H9 (cell line): ENCODE data around the gene BANP. TPM values are rescaled to one million over a fixed set of nuclear protein-coding genes. Genes with fewer than 3 reads are reported as not detected.

Source experiments
- DNase-seq: peaks from one replicate; pipeline ENCODE4 v3.0.0-alpha.2; 2017
- H2AFZ ChIP-seq: one replicate; pipeline ENCODE4 v1.6.1; 2013; ENCODE audit warnings: mild to moderate bottlenecking, low read length, control low read depth, moderate library complexity
- H2AK5ac ChIP-seq: 2 replicates; pipeline ENCODE4 v1.6.1; 2013; ENCODE audit warnings: low read length, control low read depth, mixed read lengths; ENCODE audit not compliant: insufficient read length
- H2BK120ac ChIP-seq: one replicate; pipeline ENCODE4 v1.6.1; 2013; ENCODE audit warnings: low read depth, mild to moderate bottlenecking, low read length, control low read depth, inconsistent platforms; ENCODE audit not compliant: poor library complexity, severe bottlenecking
- H2BK12ac ChIP-seq: 2 replicates; pipeline ENCODE4 v1.6.1; 2013; ENCODE audit warnings: low read length, control low read depth, mixed read lengths, low read depth; ENCODE audit not compliant: insufficient read length
- H2BK15ac ChIP-seq: 2 replicates; pipeline ENCODE4 v1.6.1; 2013; ENCODE audit warnings: low read depth, low read length, control low read depth
- H2BK20ac ChIP-seq: one replicate; pipeline ENCODE4 v1.6.1; 2013; ENCODE audit warnings: low read depth, mild to moderate bottlenecking, low read length, control low read depth, inconsistent platforms; ENCODE audit not compliant: poor library complexity, severe bottlenecking
- H2BK5ac ChIP-seq: 2 replicates; pipeline ENCODE4 v1.6.1; 2013; ENCODE audit warnings: low read length, control low read depth, mixed read lengths; ENCODE audit not compliant: insufficient read length
- H3K14ac ChIP-seq: 2 replicates; pipeline ENCODE4 v1.6.1; 2013; ENCODE audit warnings: low read length, control low read depth; ENCODE audit not compliant: insufficient read depth
- H3K18ac ChIP-seq: 2 replicates; pipeline ENCODE4 v1.6.1; 2013; ENCODE audit warnings: low read depth, mild to moderate bottlenecking, mixed read lengths, low read length, control low read depth; ENCODE audit not compliant: insufficient read length
- H3K23ac ChIP-seq: 2 replicates; pipeline ENCODE4 v1.6.1; 2013; ENCODE audit warnings: low read length, control low read depth, mixed read lengths, low read depth; ENCODE audit not compliant: insufficient read length
- H3K23me2 ChIP-seq: 2 replicates; pipeline ENCODE4 v1.6.1; 2013; ENCODE audit warnings: low read depth, mild to moderate bottlenecking, mixed read lengths, low read length, control low read depth; ENCODE audit not compliant: insufficient read length, poor library complexity, severe bottlenecking
- H3K27ac ChIP-seq: 2 replicates; pipeline ENCODE4 v1.5.1; 2013; ENCODE audit warnings: low read length, control low read depth, mixed read lengths, low read depth; ENCODE audit not compliant: insufficient read length
- H3K27me3 ChIP-seq: 2 replicates; pipeline ENCODE4 v1.6.1; 2013; ENCODE audit warnings: low read length, control low read depth, inconsistent platforms; ENCODE audit not compliant: insufficient read depth
- H3K4ac ChIP-seq: 2 replicates; pipeline ENCODE4 v1.6.1; 2013; ENCODE audit warnings: low read depth, mild to moderate bottlenecking, control low read depth, inconsistent platforms, low read length, moderate library complexity
- H3K4me1 ChIP-seq: 2 replicates; pipeline ENCODE4 v1.6.1; 2013; ENCODE audit warnings: low read length, control low read depth, inconsistent platforms; ENCODE audit not compliant: insufficient read depth
- H3K4me2 ChIP-seq: 2 replicates; pipeline ENCODE4 v1.6.1; 2013; ENCODE audit warnings: low read length, control low read depth, mixed read lengths; ENCODE audit not compliant: insufficient read length, insufficient read depth
- H3K56ac ChIP-seq: 2 replicates; pipeline ENCODE4 v1.6.1; 2013; ENCODE audit warnings: low read depth, mild to moderate bottlenecking, mixed read lengths, low read length, control low read depth; ENCODE audit not compliant: insufficient read length
- H3K79me1 ChIP-seq: 2 replicates; pipeline ENCODE4 v1.6.1; 2013; ENCODE audit warnings: low read depth, mild to moderate bottlenecking, moderate library complexity, low read length, control low read depth, inconsistent platforms; ENCODE audit not compliant: insufficient read depth, poor library complexity, severe bottlenecking
- H3K79me2 ChIP-seq: 2 replicates; pipeline ENCODE4 v1.6.1; 2013; ENCODE audit warnings: low read length, control low read depth, inconsistent platforms; ENCODE audit not compliant: insufficient read depth
- H3K9ac ChIP-seq: 2 replicates; pipeline ENCODE4 v1.6.1; 2013; ENCODE audit warnings: low read length, control low read depth, mixed read lengths; ENCODE audit not compliant: insufficient read length; ENCODE audit errors: extremely low read depth
- H3K9me3 ChIP-seq: one replicate; pipeline ENCODE4 v1.6.1; 2013; ENCODE audit warnings: low read depth, low read length, inconsistent platforms; ENCODE audit not compliant: control insufficient read depth
- H3T11ph ChIP-seq: one replicate; pipeline ENCODE4 v1.6.1; 2013; ENCODE audit warnings: mild to moderate bottlenecking, low read length, control low read depth, inconsistent platforms
- H4K20me1 ChIP-seq: one replicate; pipeline ENCODE4 v1.6.1; 2013; ENCODE audit not compliant: control insufficient read depth, insufficient read length, insufficient read depth
- H4K5ac ChIP-seq: 2 replicates; pipeline ENCODE4 v1.6.1; 2013; ENCODE audit warnings: low read depth, mild to moderate bottlenecking, mixed read lengths, low read length, control low read depth; ENCODE audit not compliant: insufficient read length
- H4K8ac ChIP-seq: replicated peaks from 2 replicates; pipeline ENCODE4 v1.6.1; 2013; ENCODE audit warnings: low read length, control low read depth, mixed read lengths, low read depth; ENCODE audit not compliant: insufficient read length
- H4K91ac ChIP-seq: 2 replicates; pipeline ENCODE4 v1.6.1; 2013; ENCODE audit warnings: low read depth, mild to moderate bottlenecking, moderate library complexity, mixed read lengths, low read length, control low read depth; ENCODE audit not compliant: insufficient read length
- H3K27ac Mint-ChIP-seq, 3 experiments: 2 replicates in 2 of 3; 3 replicates in 1 of 3; pipeline ENCODE4 v1.8.0; 2020 to 2021; ENCODE audit warnings: mixed read lengths in 3 of 3, mild to moderate bottlenecking in 1 of 3, moderate library complexity in 1 of 3
- H3K27me3 Mint-ChIP-seq: 2 replicates; pipeline ENCODE4 v1.8.0; 2021; ENCODE audit warnings: low read depth, mild to moderate bottlenecking, moderate library complexity, mixed read lengths
- H3K36me3 Mint-ChIP-seq, 3 experiments: 2 replicates in 2 of 3; 3 replicates in 1 of 3; pipeline ENCODE4 v1.8.0; 2020 to 2021; ENCODE audit warnings: low read depth in 3 of 3, mixed read lengths in 3 of 3; ENCODE audit not compliant: insufficient read depth in 1 of 3
- H3K4me1 Mint-ChIP-seq, 2 experiments: 2 replicates each; pipeline ENCODE4 v1.8.0; 2020; ENCODE audit warnings: mixed read lengths in 2 of 2
- H3K4me3 Mint-ChIP-seq, 2 experiments: 2 replicates in 1 of 2; 3 replicates in 1 of 2; pipeline ENCODE4 v1.8.0; 2020 to 2021; ENCODE audit warnings: mild to moderate bottlenecking in 2 of 2, mixed read lengths in 2 of 2, moderate library complexity in 1 of 2
- H3K9me3 Mint-ChIP-seq, 2 experiments: 2 replicates in 1 of 2; 3 replicates in 1 of 2; pipeline ENCODE4 v1.8.0; 2020; ENCODE audit warnings: mild to moderate bottlenecking in 2 of 2, mixed read lengths in 2 of 2, moderate library complexity in 1 of 2
- WGBS: extraction: QIAGEN DNeasy Blood & Tissue Kit; methylation state at CpG from one replicate; pipeline ENCODE4 v1.1.7; 2013; ENCODE audit warnings: missing lambda C conversion rate, low lambda C conversion rate, mixed read lengths; ENCODE audit not compliant: insufficient read length; ENCODE audit errors: extremely low coverage; 5-methylcytosine and 5-hydroxymethylcytosine counted together
- total RNA-seq: library from RNA; stranded (reverse); gene quantifications from 2 replicates; pipeline ENCODE4 v1.2.1, GENCODE V29; 2021
- TF ChIP-seq, protein P1 (sequence below): fragments of 200-600 bp; sonication (generic); conservative IDR thresholded peaks from 3 replicates; pipeline ENCODE4 v1.8.0; 2021; ENCODE audit warnings: antibody characterized with exemption, mild to moderate bottlenecking

The BANP gene
- total RNA-seq, 1 experiment from 2014 or later = 24.9 TPM

DNA sequence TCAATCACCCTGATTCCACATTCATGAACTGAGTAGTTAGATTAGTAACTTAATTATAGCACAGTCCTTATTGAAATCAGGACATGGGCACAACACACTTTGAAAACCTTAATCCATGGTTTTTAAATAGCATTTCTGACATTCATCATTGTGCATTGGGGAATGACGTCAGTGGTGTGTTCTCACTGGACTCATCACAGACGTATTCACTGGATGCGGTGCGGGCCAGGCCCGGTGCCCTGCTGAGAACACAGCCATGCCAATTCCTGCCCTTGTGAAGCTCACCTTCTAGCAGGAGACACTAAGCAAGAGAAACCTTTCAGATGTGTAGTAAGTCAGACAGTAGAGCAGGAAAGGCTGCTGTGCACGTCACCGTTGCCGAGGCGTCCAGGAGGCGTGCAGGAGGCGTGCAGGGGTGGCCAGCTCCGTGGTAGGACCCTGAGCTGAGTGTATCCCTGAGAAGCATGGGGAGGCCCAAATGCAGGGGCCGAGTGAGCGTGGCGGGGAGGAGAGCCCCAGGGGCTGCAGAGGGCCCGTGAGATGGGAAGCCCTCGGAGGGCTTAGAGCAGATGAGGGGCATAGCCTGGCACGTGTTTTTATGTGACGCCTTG, 12.9 kb downstream of the BANP start:
- H3K4ac ChIP-seq = no peak overlapping the region
- H3K27ac Mint-ChIP-seq = peak overlapping the region in 2 of 3 experiments; percentile 87 to 90; a peak in 4 of 7 replicates

More for the DNA sequence above, 12.9 kb downstream of the BANP start:
- no peak overlapping the region for H3K4me3 Mint-ChIP-seq
- Histone ChIP-seq H2BK20ac (no peak overlapping the region), H3K56ac (no peak overlapping the region), H3K79me1 (peaks cover 10% of the 10 kb centered on the region), H4K5ac (no peak overlapping the region), H2BK15ac (no peak overlapping the region), H3K23ac (no peak overlapping the region), H2BK120ac (no peak overlapping the region), H4K8ac (no peak overlapping the region), H3K23me2 (no peaks in the 10 kb centered on the region), H3K14ac (no peak overlapping the region), H3K9me3 (no peaks in the 10 kb centered on the region), H3K27ac (no peak overlapping the region), H2AFZ (no peak overlapping the region), H3K79me2 (peaks cover 18% of the 10 kb centered on the region; the same call in 1 of the 2 replicates), H4K91ac (no peak overlapping the region), H4K20me1 (no peaks in the 10 kb centered on the region), H2BK12ac (no peak overlapping the region), H3K18ac (no peak overlapping the region), H3K27me3 (no peaks in the 10 kb centered on the region; the same call in 1 of the 2 replicates), H3K4me2 (no peak overlapping the region), H3K4me1 (no peaks in the 10 kb centered on the region), H3K9ac (no peak overlapping the region), H2AK5ac (no peak overlapping the region), H2BK5ac (no peak overlapping the region), H3T11ph (no peak overlapping the region)
- WGBS = no CpG with 5 or more reads among the region's 19 CpGs
- H3K4me1 Mint-ChIP-seq = peaks cover 26 to 28% of the 10 kb centered on the region in 2 experiments
- DNase-seq = no peak
- TF ChIP-seq, protein P1, sequence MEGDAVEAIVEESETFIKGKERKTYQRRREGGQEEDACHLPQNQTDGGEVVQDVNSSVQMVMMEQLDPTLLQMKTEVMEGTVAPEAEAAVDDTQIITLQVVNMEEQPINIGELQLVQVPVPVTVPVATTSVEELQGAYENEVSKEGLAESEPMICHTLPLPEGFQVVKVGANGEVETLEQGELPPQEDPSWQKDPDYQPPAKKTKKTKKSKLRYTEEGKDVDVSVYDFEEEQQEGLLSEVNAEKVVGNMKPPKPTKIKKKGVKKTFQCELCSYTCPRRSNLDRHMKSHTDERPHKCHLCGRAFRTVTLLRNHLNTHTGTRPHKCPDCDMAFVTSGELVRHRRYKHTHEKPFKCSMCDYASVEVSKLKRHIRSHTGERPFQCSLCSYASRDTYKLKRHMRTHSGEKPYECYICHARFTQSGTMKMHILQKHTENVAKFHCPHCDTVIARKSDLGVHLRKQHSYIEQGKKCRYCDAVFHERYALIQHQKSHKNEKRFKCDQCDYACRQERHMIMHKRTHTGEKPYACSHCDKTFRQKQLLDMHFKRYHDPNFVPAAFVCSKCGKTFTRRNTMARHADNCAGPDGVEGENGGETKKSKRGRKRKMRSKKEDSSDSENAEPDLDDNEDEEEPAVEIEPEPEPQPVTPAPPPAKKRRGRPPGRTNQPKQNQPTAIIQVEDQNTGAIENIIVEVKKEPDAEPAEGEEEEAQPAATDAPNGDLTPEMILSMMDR = no peak
- peaks cover 0 to 2% (median under 1%) of the 10 kb centered on the region in 3 experiments; a peak in 5 of 7 replicates for H3K36me3 Mint-ChIP-seq
- peaks cover 1% of the 10 kb centered on the region; the same call in 1 of the 2 replicates for H3K27me3 Mint-ChIP-seq
- no peaks in the 10 kb centered on the region; a peak in 1 of 5 replicates for H3K9me3 Mint-ChIP-seq
